Stomach (tissue), 4 donors: ENCODE data around the gene ATG7.
"Not testable (repeated sequence)": the region's sequence is repeated elsewhere in the genome, so short reads cannot be mapped to it uniquely, and the experiment has no call there.

Experiments used
- POLR2A ChIP-seq, 4 donors: fragments of 450-650 bp; IDR thresholded peaks; one replicate each; pipeline ENCODE4 v1.6.1; 2016; ENCODE audit warnings: antibody characterized with exemption in 4 of 4, control low read depth in 2 of 4, mild to moderate bottlenecking in 1 of 4, moderate library complexity in 1 of 4
- TF ChIP-seq, protein P1 (sequence below), 7 experiments: fragments of 450-650 bp in 4 of 7; fragments of 200-600 bp in 3 of 7; sonication (generic) in 3 of 7; IDR thresholded peaks; one replicate each; pipeline ENCODE4 v1.5.1; 2016 to 2019; ENCODE audit warnings: antibody characterized with exemption in 7 of 7, control low read depth in 2 of 7, mild to moderate bottlenecking in 1 of 7

DNA sequence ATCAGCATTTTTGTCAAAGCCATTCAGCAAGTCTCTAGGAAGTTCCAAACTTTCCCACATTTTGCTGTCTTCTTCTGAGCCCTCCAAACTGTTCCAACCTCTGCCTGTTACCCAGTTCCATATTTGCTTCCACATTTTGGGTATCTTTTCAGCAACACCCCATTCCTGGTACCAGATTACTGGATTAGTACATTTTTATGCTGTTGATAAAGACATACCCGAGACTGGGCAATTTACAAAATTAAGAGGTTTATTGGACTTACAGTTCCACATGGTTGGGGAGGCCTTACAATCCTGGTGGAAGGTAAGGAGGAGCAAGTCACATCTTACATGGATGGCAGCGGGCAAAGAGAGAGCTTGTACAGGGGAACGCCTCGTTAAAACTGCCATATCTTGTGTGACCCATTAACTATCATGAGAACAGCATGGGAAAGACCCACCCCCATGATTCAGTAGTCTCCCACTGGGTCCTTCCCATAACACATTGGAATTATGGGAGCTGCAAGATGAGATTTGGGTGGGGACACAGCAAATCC, 136.2 kb downstream of the ATG7 start:
- TF ChIP-seq, protein P1, sequence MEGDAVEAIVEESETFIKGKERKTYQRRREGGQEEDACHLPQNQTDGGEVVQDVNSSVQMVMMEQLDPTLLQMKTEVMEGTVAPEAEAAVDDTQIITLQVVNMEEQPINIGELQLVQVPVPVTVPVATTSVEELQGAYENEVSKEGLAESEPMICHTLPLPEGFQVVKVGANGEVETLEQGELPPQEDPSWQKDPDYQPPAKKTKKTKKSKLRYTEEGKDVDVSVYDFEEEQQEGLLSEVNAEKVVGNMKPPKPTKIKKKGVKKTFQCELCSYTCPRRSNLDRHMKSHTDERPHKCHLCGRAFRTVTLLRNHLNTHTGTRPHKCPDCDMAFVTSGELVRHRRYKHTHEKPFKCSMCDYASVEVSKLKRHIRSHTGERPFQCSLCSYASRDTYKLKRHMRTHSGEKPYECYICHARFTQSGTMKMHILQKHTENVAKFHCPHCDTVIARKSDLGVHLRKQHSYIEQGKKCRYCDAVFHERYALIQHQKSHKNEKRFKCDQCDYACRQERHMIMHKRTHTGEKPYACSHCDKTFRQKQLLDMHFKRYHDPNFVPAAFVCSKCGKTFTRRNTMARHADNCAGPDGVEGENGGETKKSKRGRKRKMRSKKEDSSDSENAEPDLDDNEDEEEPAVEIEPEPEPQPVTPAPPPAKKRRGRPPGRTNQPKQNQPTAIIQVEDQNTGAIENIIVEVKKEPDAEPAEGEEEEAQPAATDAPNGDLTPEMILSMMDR (IDR thresholded peaks at IDR 0.05), result not testable (repeated sequence)
- not testable (repeated sequence) for TF ChIP-seq POLR2A (IDR thresholded peaks at IDR 0.05)
